HUES6 (cell line): ENCODE data around the gene ADGRL1.

Source experiments
- H3K27ac ChIP-seq: 2 replicates; pipeline ENCODE4 v1.7.0; 2013; ENCODE audit warnings: low read depth, mild to moderate bottlenecking, low read length, inconsistent platforms
- H3K27me3 ChIP-seq: 2 replicates; pipeline ENCODE4 v1.6.1; 2013; ENCODE audit warnings: low read length; ENCODE audit not compliant: control insufficient read depth, insufficient read depth
- H3K36me3 ChIP-seq: 2 replicates; pipeline ENCODE4 v1.6.1; 2013; ENCODE audit warnings: low read length; ENCODE audit not compliant: control insufficient read depth, insufficient read depth
- H3K4me1 ChIP-seq: 2 replicates; pipeline ENCODE4 v1.6.1; 2013; ENCODE audit warnings: low read length; ENCODE audit not compliant: control insufficient read depth, insufficient read depth
- H3K4me3 ChIP-seq: 2 replicates; pipeline ENCODE4 v1.5.1; 2013; ENCODE audit warnings: low read depth, low read length
- H3K9ac ChIP-seq: one replicate; pipeline ENCODE4 v1.6.1; 2013; ENCODE audit warnings: mild to moderate bottlenecking, low read length
- H3K9me3 ChIP-seq: 2 replicates; pipeline ENCODE4 v1.6.1; 2013; ENCODE audit warnings: low read depth, low read length; ENCODE audit not compliant: control insufficient read depth, insufficient read depth

Gene ADGRL1

DNA sequence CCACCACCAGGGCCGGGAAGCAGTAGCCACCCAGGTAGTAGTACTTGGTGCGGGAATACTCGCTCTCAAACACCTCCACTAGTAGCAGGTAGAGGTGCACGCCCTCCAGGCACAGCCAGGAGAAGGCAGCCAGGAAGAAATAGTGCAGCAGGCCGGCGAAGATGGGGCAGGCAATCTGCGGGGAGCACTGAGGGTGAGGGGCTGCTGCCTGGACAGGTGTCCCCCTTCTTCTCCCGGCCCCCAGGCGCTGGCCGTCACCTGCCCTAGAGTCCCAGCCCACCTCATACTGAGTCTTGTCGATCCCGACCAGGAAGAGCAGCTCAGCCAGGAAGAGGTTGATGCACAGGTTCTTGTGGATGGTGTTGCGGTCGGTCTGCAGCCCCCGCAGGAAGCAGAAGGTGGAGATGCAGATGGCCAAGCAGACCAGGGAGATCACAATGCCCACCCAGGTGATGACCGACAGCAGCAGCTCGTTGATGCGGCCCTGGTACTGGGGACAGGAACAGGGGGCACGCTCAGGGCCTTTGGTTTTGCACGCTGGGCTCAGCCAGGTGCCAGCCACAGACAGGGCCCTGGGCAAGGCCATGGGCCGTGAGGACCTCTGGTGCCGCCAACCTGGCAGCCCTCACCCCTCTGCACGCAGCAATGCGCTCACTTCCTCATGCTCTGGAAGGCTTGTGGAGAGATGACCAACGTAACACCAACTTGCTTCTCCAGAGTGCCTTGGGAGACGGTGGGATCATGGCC is 48.8 kb downstream of the ADGRL1 start:
- Histone ChIP-seq H3K4me1 (no peaks in the 10 kb centered on the region), H3K27me3 (no peaks in the 10 kb centered on the region), H3K36me3 (peaks cover 92% of the 10 kb centered on the region), H3K27ac (no peak overlapping the region), H3K9me3 (no peaks in the 10 kb centered on the region), H3K9ac (no peak overlapping the region), H3K4me3 (no peak overlapping the region)

DNA sequence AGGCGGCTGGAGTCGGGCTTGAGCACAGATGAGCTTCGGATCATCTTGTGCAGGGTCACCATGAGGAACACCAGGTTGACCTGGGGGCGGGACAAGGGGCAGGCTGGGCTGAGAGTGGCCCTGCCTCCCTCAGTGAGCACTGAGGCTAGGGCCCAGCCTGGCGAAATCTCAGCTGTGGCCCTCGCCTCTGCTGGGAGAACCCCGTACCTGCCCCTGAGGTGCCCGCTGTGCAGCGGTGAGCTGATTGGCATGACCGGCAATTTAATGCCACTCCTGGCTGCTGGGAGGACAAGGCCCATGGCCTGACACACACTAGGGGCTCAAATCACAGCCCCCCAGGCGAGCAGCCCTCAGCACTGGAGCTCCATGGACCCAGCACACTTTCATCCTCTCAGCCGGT is 49.8 kb downstream of the ADGRL1 start:
- H3K27me3 ChIP-seq, result no peaks in the 10 kb centered on the region
- no peaks in the 10 kb centered on the region for H3K4me1 ChIP-seq
- no peaks in the 10 kb centered on the region for H3K9me3 ChIP-seq
- H3K9ac ChIP-seq, result no peak overlapping the region
- H3K27ac ChIP-seq, result no peak overlapping the region
- H3K36me3 ChIP-seq, result peaks cover 91% of the 10 kb centered on the region
- H3K4me3 ChIP-seq, result no peak overlapping the region

DNA sequence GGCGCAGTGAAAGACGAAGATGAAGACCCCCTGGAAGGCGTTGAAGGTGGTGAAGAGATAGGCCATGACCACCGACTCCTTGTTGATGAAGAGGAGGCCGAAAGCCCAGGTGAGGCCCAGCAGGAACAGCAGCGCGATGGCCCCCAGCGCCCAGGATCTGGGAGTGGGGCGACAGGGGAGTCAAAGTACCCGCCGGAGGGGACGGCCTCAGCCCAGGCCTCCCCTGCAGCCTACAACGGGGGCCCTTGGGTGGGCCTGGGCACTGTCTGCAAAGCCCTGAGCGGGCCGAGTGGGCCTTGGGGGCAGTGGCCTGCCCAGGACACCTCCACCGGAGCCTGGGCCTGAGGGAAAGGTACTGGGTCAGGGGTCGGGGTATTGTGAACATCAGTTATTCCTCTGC is 50.6 kb downstream of the ADGRL1 start:
- peaks cover under 1% of the 10 kb centered on the region; the same call in 1 of the 2 replicates for H3K4me1 ChIP-seq
- no peak overlapping the region for H3K27ac ChIP-seq
- H3K9me3 ChIP-seq, result no peaks in the 10 kb centered on the region
- no peaks in the 10 kb centered on the region for H3K27me3 ChIP-seq
- H3K4me3 ChIP-seq, result no peak overlapping the region
- no peak overlapping the region for H3K9ac ChIP-seq
- H3K36me3 ChIP-seq, result peaks cover 89% of the 10 kb centered on the region

GRCh38 chr19:14152713-14153112 is 53.3 kb downstream of the ADGRL1 start:
- H3K9ac ChIP-seq, result no peak overlapping the region
- H3K4me3 ChIP-seq, result no peak overlapping the region
- no peak overlapping the region for H3K27ac ChIP-seq
- H3K4me1 ChIP-seq, result peaks cover 26% of the 10 kb centered on the region
- peaks cover 66% of the 10 kb centered on the region for H3K36me3 ChIP-seq
- no peaks in the 10 kb centered on the region for H3K27me3 ChIP-seq
- H3K9me3 ChIP-seq, result no peaks in the 10 kb centered on the region

DNA sequence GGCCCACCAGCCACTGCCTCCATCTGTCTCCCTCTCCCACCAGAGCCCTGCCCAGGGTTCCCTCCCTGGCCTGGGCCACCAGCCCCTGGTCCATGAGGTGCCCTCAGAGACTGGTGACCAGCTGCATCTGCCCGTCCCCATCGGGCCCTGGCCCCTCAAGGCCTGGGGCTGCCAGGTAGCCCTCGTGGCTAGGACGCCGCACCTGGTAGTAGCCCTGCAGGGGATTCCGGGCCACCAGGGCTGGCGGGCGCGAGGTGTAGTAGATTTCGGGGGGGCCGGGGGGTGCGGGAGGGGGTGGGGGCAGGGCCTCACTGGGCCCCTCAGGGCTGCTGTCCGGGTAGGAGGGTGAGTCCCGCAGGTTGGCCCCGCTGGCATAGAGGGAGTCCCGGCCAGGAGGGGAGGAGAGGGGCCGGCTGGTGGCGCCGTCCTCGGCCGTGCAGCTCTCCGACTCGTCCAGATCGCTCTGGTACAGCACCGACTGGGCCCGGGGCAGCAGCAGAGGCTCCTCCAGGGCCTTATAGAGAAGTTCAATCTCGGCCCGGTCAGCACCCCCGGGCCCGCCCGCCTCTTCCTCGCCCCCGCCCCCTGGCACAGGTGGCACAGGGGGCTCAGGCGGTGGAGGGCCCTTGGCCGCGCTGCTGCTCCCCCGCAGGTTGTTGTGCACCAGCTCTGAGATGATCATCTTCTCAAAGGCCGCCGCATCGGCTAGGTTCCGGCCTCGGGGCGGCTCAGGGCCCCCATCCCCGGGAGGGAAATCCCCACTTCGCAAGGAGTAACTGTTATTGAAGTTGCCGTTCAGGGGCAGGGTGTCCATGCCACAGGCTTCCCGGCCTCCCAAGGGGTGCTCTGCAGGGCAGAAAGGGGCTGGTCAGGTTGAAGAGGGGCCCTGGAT is 55.0 kb downstream of the ADGRL1 start:
- no peak overlapping the region for H3K9ac ChIP-seq
- no peaks in the 10 kb centered on the region for H3K27me3 ChIP-seq
- H3K4me1 ChIP-seq, result peaks cover 26% of the 10 kb centered on the region
- no peaks in the 10 kb centered on the region for H3K9me3 ChIP-seq
- no peak overlapping the region for H3K4me3 ChIP-seq
- peaks cover 50% of the 10 kb centered on the region for H3K36me3 ChIP-seq
- H3K27ac ChIP-seq, result no peak overlapping the region

DNA sequence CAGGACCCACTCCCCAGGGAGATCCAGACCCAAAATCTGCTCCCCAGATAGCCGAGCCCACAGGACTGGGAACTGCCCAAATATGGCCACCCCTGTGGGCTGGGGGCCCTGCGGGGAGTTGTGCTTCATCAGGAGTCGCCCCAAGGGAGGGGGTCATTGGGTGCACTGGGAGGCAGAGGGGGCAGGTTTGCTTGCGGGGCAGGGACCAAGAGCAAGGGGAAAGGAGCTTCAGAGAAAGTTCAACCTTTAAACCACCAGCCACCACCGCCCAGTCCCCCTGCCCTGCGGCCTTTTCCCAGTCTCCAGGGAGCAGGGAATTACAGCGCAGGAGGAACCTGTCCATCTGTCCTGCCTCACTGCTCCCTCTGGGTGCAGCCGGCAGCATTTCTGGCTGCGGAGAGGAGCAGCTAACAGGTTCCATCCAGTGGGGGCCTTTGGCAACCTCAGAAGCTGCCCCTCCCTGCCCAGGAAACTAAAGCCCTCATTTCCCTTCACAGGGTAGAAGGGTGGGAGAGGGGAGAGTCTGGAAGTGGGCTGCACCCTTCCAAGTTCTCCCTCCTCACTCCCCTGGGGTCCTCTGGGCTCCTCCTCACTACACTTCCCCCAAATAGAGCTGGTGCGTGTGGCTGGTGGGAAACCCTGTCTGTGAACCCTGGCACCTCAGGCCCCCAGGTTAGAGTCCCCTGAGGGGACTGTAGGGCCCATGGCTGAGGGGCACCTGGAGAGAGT is 55.8 kb downstream of the ADGRL1 start:
- Histone ChIP-seq H3K27me3 (no peaks in the 10 kb centered on the region), H3K4me3 (no peak overlapping the region), H3K27ac (no peak overlapping the region), H3K36me3 (peaks cover 42% of the 10 kb centered on the region), H3K4me1 (peaks cover 26% of the 10 kb centered on the region), H3K9ac (no peak overlapping the region), H3K9me3 (no peaks in the 10 kb centered on the region)

DNA sequence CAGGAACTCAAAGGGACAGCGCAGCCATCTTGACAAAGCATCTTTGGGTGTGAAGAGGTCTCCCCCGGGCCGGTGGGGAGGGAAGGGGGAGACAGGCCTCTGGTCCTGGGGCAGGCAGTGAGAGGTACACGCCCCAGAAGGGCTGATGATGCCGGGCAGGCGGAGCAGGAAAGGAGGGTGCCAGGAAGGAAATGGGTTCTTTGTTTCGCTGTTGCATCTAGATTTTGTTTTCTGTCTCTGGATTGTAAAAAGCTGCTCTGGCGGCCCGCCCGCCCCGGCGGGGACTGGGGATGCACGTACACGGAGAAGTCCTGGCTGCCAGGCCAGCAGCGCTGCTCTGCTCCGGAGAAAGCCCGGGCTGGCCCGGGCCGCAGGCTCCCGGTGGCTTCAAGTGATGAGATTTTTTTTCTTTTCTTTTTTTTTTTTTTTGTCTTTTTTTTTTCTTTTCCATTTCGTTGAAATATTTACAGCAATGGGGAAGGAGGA is 56.4 kb downstream of the ADGRL1 start:
- Histone ChIP-seq H3K4me1 (peaks cover 26% of the 10 kb centered on the region), H3K9ac (no peak overlapping the region), H3K4me3 (no peak overlapping the region), H3K9me3 (no peaks in the 10 kb centered on the region), H3K36me3 (peaks cover 36% of the 10 kb centered on the region), H3K27ac (no peak overlapping the region), H3K27me3 (no peaks in the 10 kb centered on the region)

DNA sequence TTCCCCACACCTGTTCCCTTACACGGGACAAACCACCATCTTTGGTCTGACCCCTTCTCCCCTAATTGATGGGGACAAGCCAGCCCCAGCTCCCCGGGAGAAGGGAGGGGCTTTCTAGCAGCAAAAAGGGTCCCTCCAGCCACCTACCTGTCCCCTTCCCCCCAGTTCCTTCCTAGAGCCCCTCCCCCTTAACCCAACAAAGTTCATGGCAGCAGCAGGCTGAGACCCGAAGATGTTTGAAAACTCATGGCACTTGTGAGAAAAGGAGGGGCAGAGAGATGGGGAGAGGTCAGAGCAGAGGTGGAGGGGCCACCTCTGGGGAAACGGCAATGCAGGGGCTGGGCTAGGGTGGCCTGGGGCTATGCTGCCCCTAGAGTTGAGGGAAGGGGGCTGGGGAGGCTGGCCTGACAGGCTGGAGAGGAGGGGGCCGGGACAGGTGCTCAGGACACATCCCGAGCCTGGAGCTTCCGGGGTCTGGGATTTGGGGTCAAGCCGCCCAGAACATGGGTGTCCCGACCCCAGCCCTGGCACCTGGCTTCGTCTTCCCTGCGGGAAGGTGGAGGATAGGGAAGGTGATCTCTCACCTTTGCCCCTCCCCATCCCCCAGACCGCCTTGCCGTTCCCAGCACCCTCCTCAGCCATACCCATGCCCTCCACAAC is 57.1 kb downstream of the ADGRL1 start:
- H3K4me1 ChIP-seq, result peaks cover 26% of the 10 kb centered on the region
- H3K9ac ChIP-seq, result no peak overlapping the region
- H3K4me3 ChIP-seq, result no peak overlapping the region
- no peaks in the 10 kb centered on the region for H3K9me3 ChIP-seq
- H3K27me3 ChIP-seq, result no peaks in the 10 kb centered on the region
- peaks cover 29% of the 10 kb centered on the region for H3K36me3 ChIP-seq
- H3K27ac ChIP-seq, result no peak overlapping the region; the same call in 1 of the 2 replicates

- Histone ChIP-seq H3K4me3 (no peak overlapping the region), H3K4me1 (peaks cover 26% of the 10 kb centered on the region), H3K36me3 (peaks cover 26% of the 10 kb centered on the region), H3K9ac (no peak overlapping the region), H3K27me3 (no peaks in the 10 kb centered on the region), H3K27ac (no peak overlapping the region), H3K9me3 (no peaks in the 10 kb centered on the region)
These were observed 58.0 kb downstream of the ADGRL1 start for GRCh38 chr19:14147797-14148605.

GRCh38 chr19:14146789-14147216 is 59.2 kb downstream of the ADGRL1 start:
- Histone ChIP-seq H3K4me1 (peaks cover 26% of the 10 kb centered on the region), H3K9me3 (no peaks in the 10 kb centered on the region), H3K4me3 (no peak overlapping the region), H3K9ac (no peak overlapping the region), H3K27me3 (no peaks in the 10 kb centered on the region), H3K27ac (no peak overlapping the region), H3K36me3 (peaks cover 14% of the 10 kb centered on the region)
